C4-2B (cell line): ENCODE measurements around the gene ADAMTSL1.
A peak's percentile ranks its signal among the peaks of the same experiment; 100 is the strongest.

Source experiments
- H3K27ac ChIP-seq: fragments of 450-650 bp; 2 replicates; pipeline ENCODE4 v1.5.1; 2017
- ZFX ChIP-seq: fragments of 450-650 bp; IDR thresholded peaks from 2 replicates; pipeline ENCODE4 v1.6.1; 2017
- TF ChIP-seq, protein P1 (sequence below): fragments of 450-650 bp; conservative IDR thresholded peaks from 2 replicates; pipeline ENCODE4 v1.5.1; 2017; ENCODE audit warnings: mild to moderate bottlenecking

ADAMTSL1 gene

DNA sequence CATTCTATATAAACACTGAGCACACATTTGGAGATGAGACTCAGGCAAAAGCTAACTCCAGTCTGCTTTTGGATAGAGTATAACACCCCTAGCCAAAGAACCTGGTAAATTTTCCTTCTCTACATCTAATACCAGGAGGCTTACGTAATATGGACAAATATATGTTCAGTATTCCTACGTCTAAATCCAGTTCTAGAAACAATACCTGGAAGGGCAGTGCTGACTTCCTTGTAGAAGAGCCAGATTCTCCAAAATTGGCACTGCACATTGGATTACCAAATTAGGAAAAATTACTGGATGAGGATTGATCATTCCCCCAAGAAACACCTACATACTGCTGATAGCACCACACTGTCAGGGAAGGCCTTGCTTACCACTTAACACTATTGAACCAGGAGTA lies 311.7 kb downstream of the ADAMTSL1 start:
- no peak overlapping the region for H3K27ac ChIP-seq
- TF ChIP-seq, protein P1, sequence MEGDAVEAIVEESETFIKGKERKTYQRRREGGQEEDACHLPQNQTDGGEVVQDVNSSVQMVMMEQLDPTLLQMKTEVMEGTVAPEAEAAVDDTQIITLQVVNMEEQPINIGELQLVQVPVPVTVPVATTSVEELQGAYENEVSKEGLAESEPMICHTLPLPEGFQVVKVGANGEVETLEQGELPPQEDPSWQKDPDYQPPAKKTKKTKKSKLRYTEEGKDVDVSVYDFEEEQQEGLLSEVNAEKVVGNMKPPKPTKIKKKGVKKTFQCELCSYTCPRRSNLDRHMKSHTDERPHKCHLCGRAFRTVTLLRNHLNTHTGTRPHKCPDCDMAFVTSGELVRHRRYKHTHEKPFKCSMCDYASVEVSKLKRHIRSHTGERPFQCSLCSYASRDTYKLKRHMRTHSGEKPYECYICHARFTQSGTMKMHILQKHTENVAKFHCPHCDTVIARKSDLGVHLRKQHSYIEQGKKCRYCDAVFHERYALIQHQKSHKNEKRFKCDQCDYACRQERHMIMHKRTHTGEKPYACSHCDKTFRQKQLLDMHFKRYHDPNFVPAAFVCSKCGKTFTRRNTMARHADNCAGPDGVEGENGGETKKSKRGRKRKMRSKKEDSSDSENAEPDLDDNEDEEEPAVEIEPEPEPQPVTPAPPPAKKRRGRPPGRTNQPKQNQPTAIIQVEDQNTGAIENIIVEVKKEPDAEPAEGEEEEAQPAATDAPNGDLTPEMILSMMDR = no peak
- no peak for TF ChIP-seq ZFX

DNA sequence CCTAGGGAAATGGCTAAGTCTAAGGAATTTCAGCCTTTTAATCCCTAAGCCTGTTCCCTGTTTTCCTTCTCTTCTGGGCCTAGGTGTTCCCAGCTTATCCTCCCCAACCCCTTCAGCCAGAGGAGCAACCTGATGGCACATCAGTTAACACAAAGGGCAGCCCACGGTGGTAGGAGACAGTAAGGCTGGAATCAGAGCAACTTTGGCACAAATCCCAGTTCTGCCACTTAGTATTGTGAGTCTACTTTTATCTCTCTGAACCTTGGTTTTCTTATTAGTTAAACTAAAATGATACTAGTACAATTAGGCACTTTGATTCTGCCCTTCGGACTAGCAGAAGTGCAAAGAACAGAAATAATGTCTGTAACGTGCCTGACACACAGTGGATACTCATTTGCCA lies 312.2 kb downstream of the ADAMTSL1 start:
- H3K27ac ChIP-seq = no peak overlapping the region
- TF ChIP-seq ZFX = no peak
- TF ChIP-seq, protein P1 = no peak

DNA sequence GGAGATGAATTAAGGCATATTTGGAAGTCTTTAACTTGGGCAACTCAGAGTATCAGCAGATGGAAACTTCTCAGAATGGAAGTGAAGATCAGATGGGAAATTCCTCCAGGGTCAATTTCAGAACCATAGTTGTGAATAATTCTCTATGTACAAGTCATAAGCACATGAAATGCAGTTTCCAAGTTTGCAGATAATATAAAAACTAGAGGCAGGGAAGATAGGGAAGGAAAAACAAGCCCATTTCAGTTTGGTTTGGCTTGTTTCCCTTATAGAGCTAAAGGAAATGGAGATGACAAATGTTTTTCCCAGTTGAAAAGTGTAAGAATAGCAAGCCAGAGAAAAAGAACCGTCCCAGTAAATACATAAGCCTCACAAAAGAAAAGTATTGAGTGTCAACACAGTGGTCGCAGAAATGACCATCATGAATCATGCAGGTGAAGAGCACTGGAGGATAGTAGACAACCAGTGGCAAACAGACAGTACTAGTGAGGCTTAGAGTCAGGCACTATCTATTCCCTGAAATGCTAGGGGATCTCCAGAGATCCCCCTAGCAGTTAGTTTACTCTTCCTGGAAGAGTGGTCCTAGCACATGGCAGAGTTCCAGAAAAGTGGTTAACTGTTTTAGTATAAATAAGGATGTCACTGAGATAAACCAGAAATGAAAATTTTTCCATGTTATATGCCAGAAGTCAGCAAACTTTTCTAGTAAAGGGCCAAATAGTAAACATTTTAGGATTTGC lies 313.1 kb downstream of the ADAMTSL1 start:
- TF ChIP-seq ZFX = no peak
- TF ChIP-seq, protein P1 = no peak
- H3K27ac ChIP-seq = no peak overlapping the region

DNA sequence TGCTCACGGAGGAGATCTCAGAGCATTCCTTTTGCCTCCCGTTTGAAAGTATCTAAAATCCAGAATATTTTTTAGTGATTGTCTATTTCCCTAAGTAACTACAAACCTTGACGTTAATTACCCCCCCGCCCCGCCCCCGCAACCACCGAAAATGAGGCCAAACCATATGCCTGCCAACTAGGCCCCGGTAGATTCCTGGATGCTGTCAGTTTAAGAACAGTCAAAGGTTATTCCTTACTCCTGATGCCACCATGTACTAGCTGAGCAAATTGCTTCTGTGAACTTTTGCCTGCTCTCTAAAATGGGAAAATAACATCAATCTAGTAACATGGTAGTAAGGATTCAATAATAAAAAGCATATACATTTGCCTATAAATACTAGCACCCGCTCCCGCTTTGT lies 314.3 kb downstream of the ADAMTSL1 start:
- TF ChIP-seq, protein P1 = no peak
- no peak for TF ChIP-seq ZFX
- H3K27ac ChIP-seq = no peak overlapping the region

DNA sequence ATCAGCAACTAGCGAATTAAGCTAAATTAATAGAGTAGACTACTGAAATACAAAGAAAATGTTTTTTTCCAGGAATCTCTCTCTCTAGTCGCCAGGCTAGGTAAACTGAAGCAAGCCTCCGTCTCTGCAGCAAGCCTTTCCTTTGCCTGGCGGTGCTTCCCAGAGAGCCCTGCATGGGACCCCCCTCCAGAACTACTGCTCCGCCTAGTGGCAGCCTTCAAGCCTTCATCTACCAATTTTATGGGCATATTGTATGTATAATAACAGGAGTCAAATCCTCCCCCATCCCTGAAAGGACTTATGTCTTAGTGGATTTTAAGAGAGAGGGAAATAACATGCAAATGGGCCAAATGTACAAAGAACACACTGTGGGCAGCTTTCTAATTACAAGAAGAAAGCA lies 317.1 kb downstream of the ADAMTSL1 start:
- H3K27ac ChIP-seq = no peak overlapping the region
- no peak for TF ChIP-seq ZFX
- TF ChIP-seq, protein P1 = peak; percentile 83

DNA sequence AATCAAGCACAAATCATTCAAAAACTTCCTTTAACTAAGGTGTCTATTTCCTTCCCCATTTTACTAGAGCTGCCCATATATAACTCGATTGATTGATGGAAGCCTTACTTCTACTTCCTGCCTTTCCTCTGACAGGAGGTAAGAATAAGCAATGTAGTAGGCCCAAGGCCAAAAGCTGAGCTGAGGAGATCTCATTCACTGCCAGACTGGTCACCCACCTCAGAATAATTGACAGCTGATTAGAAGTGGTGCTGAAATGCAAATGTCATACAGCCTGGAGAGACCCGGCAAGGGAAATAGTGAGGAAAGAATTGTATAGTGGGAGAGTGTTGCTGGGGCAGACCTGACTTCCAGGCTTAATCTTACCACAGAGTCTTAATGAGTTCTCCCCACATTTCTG lies 319.2 kb downstream of the ADAMTSL1 start:
- TF ChIP-seq, protein P1 = no peak
- H3K27ac ChIP-seq = no peak overlapping the region

DNA sequence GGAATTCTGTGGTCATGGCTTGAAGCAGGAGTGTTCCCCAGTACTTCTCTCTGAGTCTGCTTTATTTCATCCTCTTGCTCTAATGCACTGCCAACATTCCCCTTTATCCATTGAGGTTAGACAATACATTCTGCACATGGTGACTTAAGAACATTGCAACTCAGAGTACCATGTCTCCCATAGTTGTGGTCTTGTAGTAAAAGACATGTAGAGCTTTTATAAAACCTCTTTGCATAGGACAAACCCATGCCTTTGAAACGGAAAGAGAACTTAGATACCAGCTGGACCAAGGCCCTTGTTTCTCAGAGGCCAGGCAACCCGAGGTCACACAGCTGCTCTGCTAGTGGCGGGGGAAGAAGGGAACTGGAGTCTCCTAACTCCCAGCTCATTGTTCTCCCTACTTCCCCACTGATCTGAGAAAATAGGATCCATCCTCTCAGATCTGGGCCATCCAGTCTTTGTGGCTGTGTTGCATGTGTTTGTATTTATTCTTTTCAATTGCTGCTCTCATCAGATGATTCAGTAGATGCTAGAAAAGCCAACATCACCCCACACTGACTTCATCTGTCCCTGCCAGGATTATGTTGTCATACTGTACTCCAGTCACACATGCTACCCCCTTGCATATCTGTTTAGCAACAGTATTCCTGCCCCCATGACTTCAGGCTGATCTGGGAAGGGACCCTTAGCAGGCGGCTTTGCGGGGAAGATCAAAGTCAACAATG lies 322.2 kb downstream of the ADAMTSL1 start:
- no peak overlapping the region for H3K27ac ChIP-seq
- TF ChIP-seq ZFX = no peak
- TF ChIP-seq, protein P1 = no peak
